A673 (cell line): ENCODE measurements around the gene RRP7A. TPM values are rescaled to one million over a fixed set of nuclear protein-coding genes. Genes with fewer than 3 reads are reported as not detected.
"Not testable (repeated sequence)": the region's sequence is repeated elsewhere in the genome, so short reads cannot be mapped to it uniquely, and the experiment has no call there.

Source experiments
- BruUV-seq: library from RNA; stranded (reverse); fragments of 400-500 nt; replicated peaks from 2 replicates; lab custom pipeline; 2021; lab: Mats Ljungman, UMichigan
- CTCF ChIA-PET: fragments of 300-600 bp; sonication (Branson Sonifier 250); formaldehyde crosslinking; loops from one replicate; lab custom pipeline; 2022; ENCODE audit warnings: antibody characterized with exemption; lab: Charles Lee
- POLR2A ChIA-PET: fragments of 300-600 bp; sonication (Branson Sonifier 250); formaldehyde crosslinking; loops from one replicate; lab custom pipeline; 2022; ENCODE audit warnings: antibody characterized with exemption; ENCODE audit not compliant: low non-redundant PET; lab: Charles Lee
- DNase-seq: peaks from one replicate; pipeline ENCODE4 v3.0.0-alpha.2; 2015; ENCODE audit warnings: low spot score
- H3K27ac ChIP-seq: fragments of 200-600 bp; sonication (generic); 2 replicates; pipeline ENCODE4 v1.5.1; 2016; ENCODE audit warnings: mixed run types, low read depth, mild to moderate bottlenecking, mixed read lengths, antibody characterized with exemption, low read length; ENCODE audit not compliant: poor library complexity, severe bottlenecking
- H3K27me3 ChIP-seq: fragments of 200-600 bp; sonication (generic); replicated peaks from 2 replicates; pipeline ENCODE4 v1.6.1; 2017; ENCODE audit warnings: mixed run types, low read depth, mild to moderate bottlenecking, mixed read lengths, antibody characterized with exemption, low read length; ENCODE audit not compliant: insufficient read depth, poor library complexity
- H3K36me3 ChIP-seq: fragments of 200-600 bp; sonication (generic); 2 replicates; pipeline ENCODE4 v1.6.1; 2016; ENCODE audit warnings: mixed run types, mild to moderate bottlenecking, mixed read lengths, antibody characterized with exemption, low read length; ENCODE audit not compliant: insufficient read depth, poor library complexity, severe bottlenecking
- H3K4me1 ChIP-seq: fragments of 200-600 bp; sonication (generic); 2 replicates; pipeline ENCODE4 v1.6.1; 2017; ENCODE audit warnings: mixed run types, mild to moderate bottlenecking, mixed read lengths, antibody characterized with exemption, low read length; ENCODE audit not compliant: insufficient read depth, poor library complexity, severe bottlenecking
- H3K4me3 ChIP-seq: fragments of 200-600 bp; sonication (generic); 2 replicates; pipeline ENCODE4 v1.5.1; 2016; ENCODE audit warnings: low read depth, mixed run types, mild to moderate bottlenecking, mixed read lengths, low read length; ENCODE audit not compliant: poor library complexity, severe bottlenecking
- H3K9me3 ChIP-seq: fragments of 200-600 bp; sonication (generic); 2 replicates; pipeline ENCODE4 v1.6.1; 2016; ENCODE audit warnings: mixed run types, low read depth, mild to moderate bottlenecking, mixed read lengths, antibody characterized with exemption, low read length; ENCODE audit not compliant: poor library complexity, severe bottlenecking
- CTCF ChIP-seq: fragments of 300-800, 200-600 bp; sonication (generic); conservative IDR thresholded peaks from 2 replicates; pipeline ENCODE4 v1.5.1; 2017; ENCODE audit warnings: low read depth, mild to moderate bottlenecking, antibody characterized with exemption, low read length, moderate library complexity, mixed read lengths
- EZH2 ChIP-seq: fragments of 200-600 bp; sonication (generic); IDR thresholded peaks from 2 replicates; pipeline ENCODE4 v1.6.1; 2017; ENCODE audit warnings: borderline replicate concordance, low read depth, mild to moderate bottlenecking, mixed read lengths, antibody characterized with exemption, low read length; ENCODE audit not compliant: poor library complexity, severe bottlenecking
- intact Hi-C: fragments of 100-400 bp; cut with micrococcal nuclease; formaldehyde crosslinking; loops from one replicate; pipeline ENCODE4 v1.10.0; 2022; ENCODE audit not compliant: unreplicated experiment
- total RNA-seq: library from RNA; stranded (reverse); gene quantifications from 2 replicates; pipeline ENCODE4 v1.2.3, GENCODE V29; 2021

Gene RRP7A
- total RNA-seq, 1 experiment from 2014 or later, result 68.5 TPM

- intact Hi-C loops, BruUV-seq, H3K36me3 ChIP-seq, H3K27me3 ChIP-seq, CTCF ChIA-PET, H3K4me1 ChIP-seq, POLR2A ChIA-PET, DNase-seq, H3K4me3 ChIP-seq, H3K9me3 ChIP-seq, H3K27ac ChIP-seq: not testable (repeated sequence)
These were observed 17.7 kb upstream of the RRP7A start for GRCh38 chr22:42537199-42537831.

GRCh38 chr22:42536634-42537033 is 17.0 kb upstream of the RRP7A start:
- BruUV-seq, DNase-seq, H3K27me3 ChIP-seq, intact Hi-C loops, POLR2A ChIA-PET, H3K9me3 ChIP-seq, H3K36me3 ChIP-seq, CTCF ChIA-PET, H3K4me1 ChIP-seq, H3K27ac ChIP-seq, H3K4me3 ChIP-seq: not testable (repeated sequence)

- BruUV-seq, result no TSS peak
- Histone ChIP-seq H3K27me3 (no peaks in the 10 kb centered on the region), H3K4me3 (no peak overlapping the region), H3K27ac (no peak overlapping the region), H3K4me1 (no peaks in the 10 kb centered on the region), H3K36me3 (no peaks in the 10 kb centered on the region), H3K9me3 (no peaks in the 10 kb centered on the region)
- intact Hi-C loops, result no loop called here
- TF ChIP-seq CTCF (no peak), EZH2 (no peak)
- DNase-seq, result no peak
- ChIA-PET POLR2A (no interaction called here), CTCF (interaction anchor here (0.6 kb wide), 1 partner anchor 1809 kb away, joined by 3 read pairs; no protein-coding TSS in a partner anchor)
These were observed 16.6 kb upstream of the RRP7A start for GRCh38 chr22:42536166-42536565.

- intact Hi-C loops, BruUV-seq, H3K36me3 ChIP-seq, H3K27ac ChIP-seq, CTCF ChIA-PET, DNase-seq, H3K27me3 ChIP-seq, H3K4me3 ChIP-seq, POLR2A ChIA-PET, H3K9me3 ChIP-seq, H3K4me1 ChIP-seq: not testable (repeated sequence)
These were observed 15.6 kb upstream of the RRP7A start for GRCh38 chr22:42535082-42535731.
